Natural killer cell (primary cell): ENCODE results near the gene SUMO2. TPM values are rescaled to one million over a fixed set of nuclear protein-coding genes. Genes with fewer than 3 reads are reported as not detected.

Source experiments
- ATAC-seq, 3 donors: fragments of 150-1000 bp in 2 of 3; fragments of 200-7000 bp in 1 of 3; cut with Tn5 transposase; 1 replicate in 1 of 3; 2 replicates in 2 of 3; pipeline ENCODE4 v1.10.0; 2021; ENCODE audit warnings: mild to moderate bottlenecking in 2 of 3, moderate library complexity in 2 of 3
- DNase-seq, 2 donors: peaks; one replicate each; pipeline versions ENCODE4 v3.0.0 to v3.0.0-alpha.2; 2013 to 2021; ENCODE audit warnings: mixed read lengths in 1 of 2
- H3K27ac ChIP-seq: one replicate; pipeline ENCODE4 v1.5.1; 2013; ENCODE audit warnings: mild to moderate bottlenecking, low read length
- H3K27me3 ChIP-seq: one replicate; pipeline ENCODE4 v1.6.1; 2013; ENCODE audit warnings: low read length; ENCODE audit not compliant: control insufficient read depth, insufficient read depth
- H3K36me3 ChIP-seq: one replicate; pipeline ENCODE4 v1.6.1; 2013; ENCODE audit warnings: low read length; ENCODE audit not compliant: control insufficient read depth, insufficient read depth
- H3K4me1 ChIP-seq: one replicate; pipeline ENCODE4 v1.6.1; 2013; ENCODE audit warnings: low read length; ENCODE audit not compliant: control insufficient read depth, insufficient read depth
- H3K4me3 ChIP-seq: one replicate; pipeline ENCODE4 v1.5.1; 2013; ENCODE audit warnings: low read length
- H3K9me3 ChIP-seq: one replicate; pipeline ENCODE4 v1.6.1; 2013; ENCODE audit warnings: low read length; ENCODE audit not compliant: control insufficient read depth, insufficient read depth
- H3K27ac Mint-ChIP-seq, 2 donors: one replicate each; pipeline ENCODE4 v1.8.0; 2022; ENCODE audit warnings: mild to moderate bottlenecking in 2 of 2, mixed read lengths in 2 of 2, moderate library complexity in 1 of 2
- H3K27me3 Mint-ChIP-seq, 2 donors: one replicate each; pipeline ENCODE4 v1.8.0; 2022; ENCODE audit warnings: low read depth in 2 of 2, mixed read lengths in 2 of 2
- H3K36me3 Mint-ChIP-seq: one replicate; pipeline ENCODE4 v1.8.0; 2022; ENCODE audit warnings: mixed read lengths
- H3K4me1 Mint-ChIP-seq, 2 donors: one replicate each; pipeline ENCODE4 v1.8.0; 2022; ENCODE audit warnings: mixed read lengths in 2 of 2
- H3K4me3 Mint-ChIP-seq: one replicate; pipeline ENCODE4 v1.8.0; 2022; ENCODE audit warnings: mild to moderate bottlenecking, moderate library complexity, mixed read lengths
- H3K9me3 Mint-ChIP-seq, 2 donors: one replicate each; pipeline ENCODE4 v1.8.0; 2022; ENCODE audit warnings: mixed read lengths in 2 of 2
- WGBS: methylation state at CpG from one replicate; pipeline ENCODE4 v1.1.7; 2013; ENCODE audit warnings: missing lambda C conversion rate; ENCODE audit not compliant: insufficient coverage; 5-methylcytosine and 5-hydroxymethylcytosine counted together
- intact Hi-C: fragments of 100-400 bp; cut with micrococcal nuclease; formaldehyde crosslinking; loops from one replicate; pipeline ENCODE4 v1.14.2; 2022
- total RNA-seq, 4 donors: library from RNA; stranded (reverse); fragments of 120-200 nt in 1 of 4; gene quantifications; one replicate each; pipeline versions ENCODE4 v1.2.3 to v1.2.4, GENCODE V29; 2013 to 2022
- TF ChIP-seq, protein P1 (sequence below): fragments of 200-600 bp; IDR thresholded peaks from one replicate; pipeline ENCODE4 v1.8.0; 2022; ENCODE audit warnings: antibody characterized with exemption

The SUMO2 gene
- total RNA-seq, 3 donors from 2014 or later (not counting 1 experiment from before 2014, with no cell fraction given) = 240 to 294 (median 250) TPM

DNA sequence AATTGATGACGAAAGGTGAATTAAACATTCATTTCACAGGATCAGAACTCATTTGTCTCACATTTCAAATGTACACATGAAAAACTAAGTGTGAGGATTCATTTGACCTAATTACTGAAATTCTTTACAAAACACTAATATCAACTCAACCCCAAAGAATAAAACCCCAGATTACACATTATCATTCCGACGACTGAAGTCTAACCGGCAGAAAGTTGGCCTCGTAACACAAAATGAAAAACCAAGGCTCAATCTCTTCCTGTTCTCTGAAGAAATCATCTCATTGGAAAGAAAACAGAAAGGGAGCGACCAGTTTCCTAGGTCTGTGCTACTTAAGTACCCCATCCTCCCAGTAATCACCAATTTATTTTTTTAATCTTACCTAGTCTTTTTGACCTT is 30.2 kb downstream of the SUMO2 start:
- TF ChIP-seq, protein P1, sequence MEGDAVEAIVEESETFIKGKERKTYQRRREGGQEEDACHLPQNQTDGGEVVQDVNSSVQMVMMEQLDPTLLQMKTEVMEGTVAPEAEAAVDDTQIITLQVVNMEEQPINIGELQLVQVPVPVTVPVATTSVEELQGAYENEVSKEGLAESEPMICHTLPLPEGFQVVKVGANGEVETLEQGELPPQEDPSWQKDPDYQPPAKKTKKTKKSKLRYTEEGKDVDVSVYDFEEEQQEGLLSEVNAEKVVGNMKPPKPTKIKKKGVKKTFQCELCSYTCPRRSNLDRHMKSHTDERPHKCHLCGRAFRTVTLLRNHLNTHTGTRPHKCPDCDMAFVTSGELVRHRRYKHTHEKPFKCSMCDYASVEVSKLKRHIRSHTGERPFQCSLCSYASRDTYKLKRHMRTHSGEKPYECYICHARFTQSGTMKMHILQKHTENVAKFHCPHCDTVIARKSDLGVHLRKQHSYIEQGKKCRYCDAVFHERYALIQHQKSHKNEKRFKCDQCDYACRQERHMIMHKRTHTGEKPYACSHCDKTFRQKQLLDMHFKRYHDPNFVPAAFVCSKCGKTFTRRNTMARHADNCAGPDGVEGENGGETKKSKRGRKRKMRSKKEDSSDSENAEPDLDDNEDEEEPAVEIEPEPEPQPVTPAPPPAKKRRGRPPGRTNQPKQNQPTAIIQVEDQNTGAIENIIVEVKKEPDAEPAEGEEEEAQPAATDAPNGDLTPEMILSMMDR = no peak

GRCh38 chr17:75151930-75152329 is 30.8 kb downstream of the SUMO2 start:
- ATAC-seq = no peak
- Histone ChIP-seq H3K9me3 (no peaks in the 10 kb centered on the region), H3K27ac (no peak overlapping the region), H3K4me1 (peaks cover 21% of the 10 kb centered on the region), H3K4me3 (no peak overlapping the region), H3K36me3 (peaks cover 9% of the 10 kb centered on the region), H3K27me3 (no peaks in the 10 kb centered on the region)
- Mint-ChIP-seq H3K9me3 (no peaks in the 10 kb centered on the region), H3K36me3 (peaks cover 16% of the 10 kb centered on the region), H3K4me3 (peak overlapping the region; percentile 95), H3K4me1 (peaks cover 34 to 40% of the 10 kb centered on the region in 2 donors), H3K27me3 (no peaks in the 10 kb centered on the region), H3K27ac (no peak overlapping the region)
- intact Hi-C loops = loop anchor here (5.0 kb wide), 1 partner anchor 40 kb away; no protein-coding TSS in a partner anchor
- 83% methylated on average over 4 of the region's 6 CpGs for WGBS
- TF ChIP-seq, protein P1 = no peak
- DNase-seq = peak in 1 of 2 donors; percentile 41

More for the DNA sequence above, 30.2 kb downstream of the SUMO2 start:
- Histone ChIP-seq H3K27me3 (no peaks in the 10 kb centered on the region), H3K4me3 (no peak overlapping the region), H3K27ac (no peak overlapping the region), H3K4me1 (peaks cover 21% of the 10 kb centered on the region), H3K9me3 (no peaks in the 10 kb centered on the region), H3K36me3 (peaks cover 3% of the 10 kb centered on the region)
- Mint-ChIP-seq H3K4me3 (peak overlapping the region; percentile 95), H3K4me1 (peaks cover 34 to 40% of the 10 kb centered on the region in 2 donors), H3K27me3 (no peaks in the 10 kb centered on the region), H3K27ac (no peak overlapping the region), H3K36me3 (peaks cover 10% of the 10 kb centered on the region), H3K9me3 (no peaks in the 10 kb centered on the region)
- intact Hi-C loops = loop anchor here (5.0 kb wide), 1 partner anchor 40 kb away; no protein-coding TSS in a partner anchor
- no peak for DNase-seq
- WGBS = 76% methylated on average over 5 of the region's 6 CpGs
- ATAC-seq = no peak

DNA sequence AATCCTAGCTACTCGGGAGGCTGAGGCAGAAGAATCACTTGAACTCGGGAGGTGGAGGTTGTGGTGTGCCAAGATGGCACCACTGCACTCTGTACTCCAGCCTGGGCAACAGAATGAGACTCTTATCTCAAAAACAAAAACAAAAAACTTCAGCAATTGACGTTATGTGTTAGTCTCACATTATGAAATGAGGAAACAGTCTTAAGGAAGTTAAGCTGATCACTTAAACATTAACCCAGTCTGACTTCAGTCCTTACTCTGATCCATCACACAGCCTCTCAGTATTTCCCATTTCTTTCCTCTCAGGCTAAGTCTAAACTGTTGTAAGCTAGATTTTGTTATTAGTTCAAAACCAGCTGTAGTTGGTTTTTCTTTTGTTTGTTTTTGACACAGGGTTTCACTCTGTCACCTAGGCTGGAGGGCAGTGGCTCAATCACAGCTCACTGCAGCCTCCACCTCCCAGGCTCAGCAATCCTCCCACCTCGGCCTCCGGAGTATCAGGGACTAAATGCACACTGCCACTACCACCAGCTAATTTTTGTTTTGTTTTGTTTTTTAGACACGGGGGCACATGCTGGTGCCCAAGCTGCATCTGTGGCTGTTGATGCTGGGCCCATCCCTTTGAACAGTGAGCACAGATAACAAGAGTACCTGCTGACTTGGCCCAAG is 34.7 kb downstream of the SUMO2 start:
- intact Hi-C loops = no loop called here

More for the DNA sequence above, 34.7 kb downstream of the SUMO2 start:
- Histone ChIP-seq H3K27ac (no peak overlapping the region), H3K27me3 (no peaks in the 10 kb centered on the region), H3K36me3 (peaks cover 34% of the 10 kb centered on the region), H3K4me1 (peaks cover 6% of the 10 kb centered on the region), H3K4me3 (no peak overlapping the region), H3K9me3 (no peaks in the 10 kb centered on the region)
- no peak overlapping the region for H3K4me3 Mint-ChIP-seq
- H3K9me3 Mint-ChIP-seq = no peaks in the 10 kb centered on the region
- TF ChIP-seq, protein P1 = no peak
- DNase-seq (no peak), ATAC-seq (no peak)
- WGBS = 94% methylated on average over 6 of the region's 6 CpGs
- H3K27ac Mint-ChIP-seq = no peak overlapping the region
- no peaks in the 10 kb centered on the region for H3K27me3 Mint-ChIP-seq
- H3K4me1 Mint-ChIP-seq = peaks cover 18 to 21% of the 10 kb centered on the region in 2 donors
- peaks cover 21% of the 10 kb centered on the region for H3K36me3 Mint-ChIP-seq
